ENCODE data around the gene GPR160. TPM values are rescaled to one million over a fixed set of nuclear protein-coding genes. Genes with fewer than 3 reads are reported as not detected.

Gene GPR160
- total and polyA plus RNA-seq, 10 of the 15 experiments (the other 5 are each of a cell fraction or from before 2014, with no cell fraction given) = 1.2 to 57.7 (median 30.9) TPM

GRCh38 chr3:170038434-170039110 is 777 bp downstream of the GPR160 start:
- in situ Hi-C loops (cut with MboI) (loop anchor here (25.0 kb wide), 1 partner anchor 901 kb away; no protein-coding TSS in a partner anchor), intact Hi-C loops (cut with micrococcal nuclease; ENCODE audit: unreplicated experiment) (loop anchor here (5.0 kb wide), 1 partner anchor 276 kb away; no protein-coding TSS in a partner anchor)
- Histone ChIP-seq H2AFZ (ENCODE audit: control insufficient read depth, low read depth, low read length) (peak overlapping the region; percentile 56), H3K36me3 (ENCODE audit: control insufficient read depth in 2 of 2, insufficient read depth in 2 of 2, low read length in 1 of 2) (no peaks in the 10 kb centered on the region), H3K27ac (ENCODE audit: control insufficient read depth, insufficient read depth) (peak overlapping the region; percentile 88), H4K20me1 (ENCODE audit: control insufficient read depth, insufficient read depth) (no peaks in the 10 kb centered on the region), H3K4me1 (ENCODE audit: control insufficient read depth, insufficient read depth, low read length) (peaks cover 15% of the 10 kb centered on the region), H3K4me3 (peak overlapping the region; percentile 87), H3K27me3 (replicated peaks in 1 of 2; ENCODE audit: control insufficient read depth in 2 of 2, insufficient read depth in 2 of 2, low read length in 1 of 2) (no peaks in the 10 kb centered on the region; a peak in 2 of 4 replicates), H3K9ac (ENCODE audit: control insufficient read depth, insufficient read depth, low read length) (peak overlapping the region; percentile 76), H3K79me2 (ENCODE audit: control insufficient read depth, insufficient read depth, low read length) (peaks cover 45% of the 10 kb centered on the region), H3K4me2 (ENCODE audit: control insufficient read depth, insufficient read depth) (peak overlapping the region; percentile 76), H3K9me3 (replicated peaks; ENCODE audit: control insufficient read depth, insufficient read depth, low read length) (no peaks in the 10 kb centered on the region)
- no TSS peak for BruUV-seq (replicated peaks)
- ChIA-PET POLR2A (interaction anchor here (1.6 kb wide), 1 partner anchor 15 kb away, joined by 4 read pairs; no protein-coding TSS in a partner anchor), SMC1A (ENCODE audit: uncharacterized antibody, unreplicated experiment) (no interaction called here), RAD21 (ENCODE audit: unreplicated experiment) (no interaction called here), CTCF (interaction anchor here (0.7 to 1.1 kb wide), 2 partner anchors 16 to 94 kb away, joined by 4 to 6 read pairs; no protein-coding TSS in a partner anchor)
- peak; percentile 15; the same call in 2 of the 3 replicates for ATAC-seq
- under 1% methylated on average over 51 of the region's 51 CpGs for WGBS (ENCODE audit: insufficient coverage, insufficient replicate concordance, low lambda C conversion rate, missing lambda C conversion rate)
- no peak for DNase-seq (ENCODE audit: low read depth, low spot score)
- no peak for FAIRE-seq
- TF ChIP-seq NRF1 (conservative IDR thresholded peaks at IDR 0.05; ENCODE audit: low read depth, low read length) (no peak), EED (IDR thresholded peaks at IDR 0.05; ENCODE audit: low read depth) (peak; percentile 46; the same call in 1 of the 2 replicates), BCLAF1 (IDR thresholded peaks at IDR 0.05) (no peak), TAF1 (IDR thresholded peaks at IDR 0.05; ENCODE audit: borderline replicate concordance, low read depth, low read length) (0 out of 2 replicates have a peak, but pooled peaks have one; percentile 8), POLR2A (IDR thresholded peaks at IDR 0.05; ENCODE audit: low read depth, low read length) (peak; percentile 46), SPI1 (IDR thresholded peaks at IDR 0.05; ENCODE audit: borderline replicate concordance, insufficient read depth, low read depth, low read length) (peak; percentile 59; the same call in 1 of the 2 replicates), RAD21 (IDR thresholded peaks at IDR 0.05; ENCODE audit: insufficient read depth, low read depth, low read length) (0 out of 2 replicates have a peak, but pooled peaks have one; percentile 5), RUNX3 (IDR thresholded peaks at IDR 0.05; ENCODE audit: low read length) (peak; percentile 19; the same call in 1 of the 2 replicates), SUPT20H (IDR thresholded peaks at IDR 0.05; ENCODE audit: borderline replicate concordance, control insufficient read depth, low read depth, low read length) (no peak)
- TF ChIP-seq, protein P1, sequence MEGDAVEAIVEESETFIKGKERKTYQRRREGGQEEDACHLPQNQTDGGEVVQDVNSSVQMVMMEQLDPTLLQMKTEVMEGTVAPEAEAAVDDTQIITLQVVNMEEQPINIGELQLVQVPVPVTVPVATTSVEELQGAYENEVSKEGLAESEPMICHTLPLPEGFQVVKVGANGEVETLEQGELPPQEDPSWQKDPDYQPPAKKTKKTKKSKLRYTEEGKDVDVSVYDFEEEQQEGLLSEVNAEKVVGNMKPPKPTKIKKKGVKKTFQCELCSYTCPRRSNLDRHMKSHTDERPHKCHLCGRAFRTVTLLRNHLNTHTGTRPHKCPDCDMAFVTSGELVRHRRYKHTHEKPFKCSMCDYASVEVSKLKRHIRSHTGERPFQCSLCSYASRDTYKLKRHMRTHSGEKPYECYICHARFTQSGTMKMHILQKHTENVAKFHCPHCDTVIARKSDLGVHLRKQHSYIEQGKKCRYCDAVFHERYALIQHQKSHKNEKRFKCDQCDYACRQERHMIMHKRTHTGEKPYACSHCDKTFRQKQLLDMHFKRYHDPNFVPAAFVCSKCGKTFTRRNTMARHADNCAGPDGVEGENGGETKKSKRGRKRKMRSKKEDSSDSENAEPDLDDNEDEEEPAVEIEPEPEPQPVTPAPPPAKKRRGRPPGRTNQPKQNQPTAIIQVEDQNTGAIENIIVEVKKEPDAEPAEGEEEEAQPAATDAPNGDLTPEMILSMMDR (IDR thresholded peaks at IDR 0.05 in 2 of 3, conservative IDR thresholded peaks at IDR 0.05 in 1 of 3; ENCODE audit: control insufficient read depth in 2 of 3, extremely low read depth in 1 of 3, insufficient read depth in 1 of 3, low read depth in 3 of 3, low read length in 3 of 3) = peak in 2 of 3 experiments; percentile 23 to 33; a peak in 1 of 6 replicates
